Osteocyte (in vitro differentiated cells): ENCODE measurements around the gene CBX7. TPM values are rescaled to one million over a fixed set of nuclear protein-coding genes. Genes with fewer than 3 reads are reported as not detected.

Source experiments
- DNase-seq: peaks from one replicate; pipeline ENCODE4 v3.0.0; 2021; ENCODE audit warnings: mixed read lengths; ENCODE audit not compliant: unreplicated experiment; ENCODE audit errors: extremely low spot score
- H3K27ac Mint-ChIP-seq: one replicate; pipeline ENCODE4 v1.8.0; 2021; ENCODE audit warnings: mild to moderate bottlenecking, mixed read lengths; ENCODE audit not compliant: unreplicated experiment
- H3K27me3 Mint-ChIP-seq: one replicate; pipeline ENCODE4 v1.8.0; 2021; ENCODE audit warnings: mixed read lengths; ENCODE audit not compliant: unreplicated experiment
- H3K36me3 Mint-ChIP-seq: one replicate; pipeline ENCODE4 v1.8.0; 2021; ENCODE audit warnings: mixed read lengths; ENCODE audit not compliant: unreplicated experiment
- H3K4me1 Mint-ChIP-seq: one replicate; pipeline ENCODE4 v1.8.0; 2021; ENCODE audit warnings: mixed read lengths; ENCODE audit not compliant: unreplicated experiment
- H3K4me3 Mint-ChIP-seq: one replicate; pipeline ENCODE4 v1.8.0; 2021; ENCODE audit warnings: mild to moderate bottlenecking, moderate library complexity, mixed read lengths; ENCODE audit not compliant: unreplicated experiment
- H3K9me3 Mint-ChIP-seq: one replicate; pipeline ENCODE4 v1.8.0; 2021; ENCODE audit warnings: mixed read lengths; ENCODE audit not compliant: unreplicated experiment
- total RNA-seq: library from RNA; stranded (reverse); gene quantifications from 2 replicates; pipeline ENCODE4 v1.2.1, GENCODE V29; 2021
- TF ChIP-seq, protein P1 (sequence below): fragments of 200-600 bp; sonication (generic); IDR thresholded peaks from 2 replicates; pipeline ENCODE4 v1.5.0; 2021; ENCODE audit warnings: antibody characterized with exemption, mild to moderate bottlenecking, moderate library complexity

CBX7 gene
- total RNA-seq, 1 donor from 2014 or later: 9.6 TPM

DNA sequence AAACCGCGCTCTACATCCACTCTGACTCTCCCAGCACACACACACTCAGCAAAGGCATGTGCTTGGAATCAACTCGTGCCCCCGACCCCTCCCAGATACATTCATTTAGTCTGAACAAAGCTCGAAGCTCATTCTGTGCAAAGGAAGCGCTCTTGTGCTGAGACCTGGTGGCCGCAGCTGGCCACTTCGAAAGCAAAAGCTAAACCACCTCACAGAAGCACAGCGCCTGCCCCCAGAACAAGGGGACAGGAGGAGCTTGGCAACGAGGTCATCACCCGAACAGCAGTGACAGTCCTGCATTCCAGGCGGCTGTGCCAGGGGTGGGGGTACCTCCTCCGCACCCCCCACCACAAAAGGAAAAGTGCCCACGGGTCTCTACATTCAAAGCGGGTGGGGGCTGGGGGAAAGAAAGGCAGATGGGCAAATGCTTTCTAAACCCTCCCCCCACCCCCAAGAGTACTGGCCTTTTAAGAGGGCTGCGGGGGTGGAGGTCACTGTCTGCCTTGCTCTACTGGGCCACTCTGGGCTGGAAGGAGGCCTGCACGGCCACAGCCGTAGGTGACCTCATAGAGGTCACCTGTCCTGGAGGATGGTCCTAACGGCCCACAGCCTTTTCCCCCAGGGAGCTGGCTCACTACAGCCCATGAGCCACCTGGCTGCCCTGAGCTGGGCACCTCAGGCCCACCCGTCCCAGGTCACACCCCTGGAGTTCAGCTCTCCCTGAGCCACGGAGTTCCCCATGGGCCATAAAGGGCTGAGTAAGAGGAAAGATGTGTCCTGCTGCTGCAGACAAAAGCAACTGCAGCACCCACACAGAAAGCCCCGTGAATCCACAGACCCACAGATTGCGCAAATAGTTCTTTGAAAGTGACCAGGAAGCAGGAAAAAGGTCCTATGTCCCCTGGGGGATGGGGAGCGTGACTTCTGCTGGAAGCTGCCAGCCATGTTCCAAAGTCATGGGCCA, 21.3 kb downstream of the CBX7 start:
- no peaks in the 10 kb centered on the region for H3K27me3 Mint-ChIP-seq
- TF ChIP-seq, protein P1, sequence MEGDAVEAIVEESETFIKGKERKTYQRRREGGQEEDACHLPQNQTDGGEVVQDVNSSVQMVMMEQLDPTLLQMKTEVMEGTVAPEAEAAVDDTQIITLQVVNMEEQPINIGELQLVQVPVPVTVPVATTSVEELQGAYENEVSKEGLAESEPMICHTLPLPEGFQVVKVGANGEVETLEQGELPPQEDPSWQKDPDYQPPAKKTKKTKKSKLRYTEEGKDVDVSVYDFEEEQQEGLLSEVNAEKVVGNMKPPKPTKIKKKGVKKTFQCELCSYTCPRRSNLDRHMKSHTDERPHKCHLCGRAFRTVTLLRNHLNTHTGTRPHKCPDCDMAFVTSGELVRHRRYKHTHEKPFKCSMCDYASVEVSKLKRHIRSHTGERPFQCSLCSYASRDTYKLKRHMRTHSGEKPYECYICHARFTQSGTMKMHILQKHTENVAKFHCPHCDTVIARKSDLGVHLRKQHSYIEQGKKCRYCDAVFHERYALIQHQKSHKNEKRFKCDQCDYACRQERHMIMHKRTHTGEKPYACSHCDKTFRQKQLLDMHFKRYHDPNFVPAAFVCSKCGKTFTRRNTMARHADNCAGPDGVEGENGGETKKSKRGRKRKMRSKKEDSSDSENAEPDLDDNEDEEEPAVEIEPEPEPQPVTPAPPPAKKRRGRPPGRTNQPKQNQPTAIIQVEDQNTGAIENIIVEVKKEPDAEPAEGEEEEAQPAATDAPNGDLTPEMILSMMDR: no peak
- no peak for DNase-seq
- peaks cover 17% of the 10 kb centered on the region for H3K4me1 Mint-ChIP-seq
- peak overlapping the region; percentile 5 for H3K27ac Mint-ChIP-seq
- H3K36me3 Mint-ChIP-seq: peaks cover 3% of the 10 kb centered on the region
- H3K4me3 Mint-ChIP-seq: no peak overlapping the region
- no peaks in the 10 kb centered on the region for H3K9me3 Mint-ChIP-seq

DNA sequence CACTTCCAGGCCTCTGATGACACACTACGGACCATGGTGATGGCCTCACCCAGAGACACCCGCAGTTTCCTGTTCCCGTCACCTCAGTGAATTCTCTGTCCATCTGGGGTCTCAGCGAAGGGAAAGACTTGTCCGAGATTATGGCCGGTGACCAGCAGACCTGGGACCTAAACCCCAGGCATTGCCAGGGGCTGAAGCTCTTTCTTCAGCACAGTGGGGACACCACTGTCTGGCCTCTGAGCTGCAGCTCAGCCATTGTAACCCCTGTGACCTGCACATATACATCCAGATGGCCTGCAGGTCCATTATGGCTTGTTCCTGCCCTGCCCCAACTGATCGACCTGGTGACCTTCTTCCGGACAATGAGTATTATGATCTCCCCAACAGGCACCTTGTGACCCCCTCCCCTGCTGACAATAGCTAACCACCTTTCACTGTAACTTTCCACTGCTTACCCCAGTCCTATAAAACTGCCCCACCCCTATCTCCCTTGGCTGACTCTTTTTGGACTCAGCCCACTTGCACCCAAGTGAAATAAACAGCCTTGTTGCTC, 22.3 kb downstream of the CBX7 start:
- Mint-ChIP-seq H3K27ac (no peak overlapping the region), H3K27me3 (no peaks in the 10 kb centered on the region), H3K4me1 (peaks cover 13% of the 10 kb centered on the region), H3K4me3 (no peak overlapping the region), H3K9me3 (no peaks in the 10 kb centered on the region), H3K36me3 (peaks cover 3% of the 10 kb centered on the region)
- TF ChIP-seq, protein P1: no peak
- no peak for DNase-seq

DNA sequence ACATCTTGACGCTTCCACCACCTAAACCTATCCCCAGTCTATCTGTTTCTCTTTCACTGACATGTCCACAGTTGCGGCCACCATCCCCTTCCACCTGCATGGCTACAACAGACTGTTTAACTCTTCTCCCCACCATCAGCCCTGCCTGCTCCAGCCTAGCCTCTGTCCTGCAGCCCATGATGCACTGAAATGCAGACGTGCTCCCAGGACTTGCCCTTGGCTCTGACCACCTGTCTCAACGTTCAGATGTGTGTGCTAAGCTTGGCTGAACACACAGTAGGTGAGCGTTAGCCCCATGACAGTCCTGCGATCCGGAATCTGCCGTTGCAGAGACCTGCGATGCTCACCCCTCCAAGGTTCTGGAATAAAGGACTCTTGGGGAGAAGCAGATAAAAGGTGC, 22.7 kb downstream of the CBX7 start:
- Mint-ChIP-seq H3K9me3 (no peaks in the 10 kb centered on the region), H3K4me1 (peaks cover 9% of the 10 kb centered on the region), H3K27ac (no peak overlapping the region), H3K36me3 (peaks cover 3% of the 10 kb centered on the region), H3K4me3 (no peak overlapping the region), H3K27me3 (no peaks in the 10 kb centered on the region)
- TF ChIP-seq, protein P1: no peak
- DNase-seq: no peak

DNA sequence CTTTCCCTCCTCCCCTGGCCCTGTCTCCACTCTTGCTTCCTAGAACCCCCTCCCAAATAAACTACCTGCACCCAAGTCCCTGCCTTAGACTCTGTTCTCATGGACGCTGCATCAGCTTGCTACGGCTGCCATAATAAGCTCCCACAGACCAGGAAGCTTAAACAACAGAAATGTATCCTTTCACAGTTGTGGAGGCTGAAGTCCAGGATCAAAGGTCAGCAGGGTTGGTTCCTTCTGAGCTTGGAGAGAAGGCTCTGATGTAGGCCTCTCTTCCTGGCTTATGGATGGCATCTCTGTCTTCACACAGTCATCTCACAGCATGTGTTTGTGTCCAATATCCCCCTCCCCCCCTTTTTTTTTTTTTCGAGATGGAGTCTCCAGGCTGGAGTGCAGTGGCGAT, 23.4 kb downstream of the CBX7 start:
- no peak overlapping the region for H3K4me3 Mint-ChIP-seq
- H3K27me3 Mint-ChIP-seq: no peaks in the 10 kb centered on the region
- DNase-seq: no peak
- H3K27ac Mint-ChIP-seq: no peak overlapping the region
- peaks cover 3% of the 10 kb centered on the region for H3K36me3 Mint-ChIP-seq
- TF ChIP-seq, protein P1: no peak
- H3K9me3 Mint-ChIP-seq: no peaks in the 10 kb centered on the region
- peaks cover 9% of the 10 kb centered on the region for H3K4me1 Mint-ChIP-seq

DNA sequence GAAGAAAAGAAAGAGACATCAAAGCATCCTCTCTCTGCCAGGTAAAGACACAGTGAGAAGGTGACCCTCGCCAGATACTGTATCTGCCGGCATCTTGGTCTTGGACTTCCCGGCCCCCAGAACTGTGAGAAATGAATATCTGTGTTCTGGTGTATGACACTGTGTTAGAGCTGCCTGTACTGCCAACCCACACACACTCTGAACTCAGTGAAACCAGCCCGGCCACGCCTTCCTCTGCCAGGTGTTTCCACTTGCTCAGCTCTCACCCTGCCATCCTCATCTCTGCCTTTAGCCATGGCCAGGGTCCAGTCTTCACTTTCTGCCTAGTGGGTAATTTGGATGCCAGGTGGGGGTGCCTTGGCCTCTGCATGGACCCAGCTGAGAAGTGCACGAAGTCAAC, 24.0 kb downstream of the CBX7 start:
- TF ChIP-seq, protein P1: no peak
- Mint-ChIP-seq H3K4me1 (peaks cover 10% of the 10 kb centered on the region), H3K9me3 (no peaks in the 10 kb centered on the region), H3K27me3 (no peaks in the 10 kb centered on the region), H3K4me3 (no peak overlapping the region), H3K36me3 (peaks cover 2% of the 10 kb centered on the region), H3K27ac (no peak overlapping the region)
- no peak for DNase-seq
